IPS-18c (cell line): Measurements from ENCODE around the gene ST8SIA5.

Experiments
- H3K4me3 ChIP-seq: 2 replicates; pipeline ENCODE4 v1.7.0; 2013; ENCODE audit warnings: low read depth, mild to moderate bottlenecking, low read length, moderate library complexity; ENCODE audit not compliant: insufficient read depth
- H3K9me3 ChIP-seq: one replicate; pipeline ENCODE4 v1.6.1; 2013; ENCODE audit warnings: mild to moderate bottlenecking, low read length, moderate library complexity; ENCODE audit not compliant: control insufficient read depth, insufficient read depth

The ST8SIA5 gene

GRCh38 chr18:46659484-46659883, 97.4 kb downstream of the ST8SIA5 start:
- Histone ChIP-seq H3K9me3 (peaks cover 3% of the 10 kb centered on the region), H3K4me3 (no peak overlapping the region)

GRCh38 chr18:46657115-46657955, 99.5 kb downstream of the ST8SIA5 start, which contains the start of gene LOXHD1:
Gene LOXHD1 (minus strand): TSS chr18:46657220. CDS start chr18:46657033, 187 bp downstream.
- 0 out of 2 replicates have a peak within 1 kb of the TSS, but pooled peaks have one; percentile 4 for H3K4me3 ChIP-seq
- peaks cover under 1% of the 10 kb centered on the region for H3K9me3 ChIP-seq

- H3K9me3 ChIP-seq = no peaks in the 10 kb centered on the region
- H3K4me3 ChIP-seq = no peak overlapping the region
Observed at GRCh38 chr18:46656326-46657114, 100.3 kb downstream of the ST8SIA5 start.

GRCh38 chr18:46652372-46652771, 104.5 kb downstream of the ST8SIA5 start:
- no peak overlapping the region for H3K4me3 ChIP-seq
- no peaks in the 10 kb centered on the region for H3K9me3 ChIP-seq

- Histone ChIP-seq H3K4me3 (no peak overlapping the region), H3K9me3 (no peaks in the 10 kb centered on the region)
Observed at GRCh38 chr18:46650681-46651080, 106.2 kb downstream of the ST8SIA5 start.

- Histone ChIP-seq H3K9me3 (peaks cover 2% of the 10 kb centered on the region), H3K4me3 (no peak overlapping the region)
Observed at GRCh38 chr18:46649071-46649862, 107.6 kb downstream of the ST8SIA5 start.

GRCh38 chr18:46646468-46646867, 110.4 kb downstream of the ST8SIA5 start:
- Histone ChIP-seq H3K9me3 (peaks cover 2% of the 10 kb centered on the region), H3K4me3 (no peak overlapping the region)

GRCh38 chr18:46642561-46642960, 114.3 kb downstream of the ST8SIA5 start:
- H3K9me3 ChIP-seq = peaks cover 2% of the 10 kb centered on the region
- H3K4me3 ChIP-seq = no peak overlapping the region

GRCh38 chr18:46641917-46642316, 114.9 kb downstream of the ST8SIA5 start:
- peaks cover 2% of the 10 kb centered on the region for H3K9me3 ChIP-seq
- H3K4me3 ChIP-seq = no peak overlapping the region

GRCh38 chr18:46639386-46639785, 117.5 kb downstream of the ST8SIA5 start:
- peaks cover under 1% of the 10 kb centered on the region for H3K9me3 ChIP-seq
- H3K4me3 ChIP-seq = no peak overlapping the region

GRCh38 chr18:46636040-46636630, 120.7 kb downstream of the ST8SIA5 start:
- Histone ChIP-seq H3K4me3 (no peak overlapping the region), H3K9me3 (no peaks in the 10 kb centered on the region)

GRCh38 chr18:46632401-46633071, 124.3 kb downstream of the ST8SIA5 start:
- H3K4me3 ChIP-seq = no peak overlapping the region
- H3K9me3 ChIP-seq = no peaks in the 10 kb centered on the region

- H3K9me3 ChIP-seq = no peaks in the 10 kb centered on the region
- H3K4me3 ChIP-seq = no peak overlapping the region
Observed at GRCh38 chr18:46630991-46631390, 125.9 kb downstream of the ST8SIA5 start.

GRCh38 chr18:46630160-46630559, 126.7 kb downstream of the ST8SIA5 start:
- Histone ChIP-seq H3K4me3 (no peak overlapping the region), H3K9me3 (no peaks in the 10 kb centered on the region)

- H3K9me3 ChIP-seq = no peaks in the 10 kb centered on the region
- H3K4me3 ChIP-seq = no peak overlapping the region
Observed at GRCh38 chr18:46629361-46629760, 127.5 kb downstream of the ST8SIA5 start.

GRCh38 chr18:46628206-46628605, 128.6 kb downstream of the ST8SIA5 start:
- Histone ChIP-seq H3K4me3 (no peak overlapping the region), H3K9me3 (no peaks in the 10 kb centered on the region)
